Measurements from ENCODE around the gene TFDP2. TPM values are rescaled to one million over a fixed set of nuclear protein-coding genes. Genes with fewer than 3 reads are reported as not detected.

Gene TFDP2
- total and polyA plus RNA-seq, 2 donors from 2014 or later = 38.7 to 50.6 TPM

DNA sequence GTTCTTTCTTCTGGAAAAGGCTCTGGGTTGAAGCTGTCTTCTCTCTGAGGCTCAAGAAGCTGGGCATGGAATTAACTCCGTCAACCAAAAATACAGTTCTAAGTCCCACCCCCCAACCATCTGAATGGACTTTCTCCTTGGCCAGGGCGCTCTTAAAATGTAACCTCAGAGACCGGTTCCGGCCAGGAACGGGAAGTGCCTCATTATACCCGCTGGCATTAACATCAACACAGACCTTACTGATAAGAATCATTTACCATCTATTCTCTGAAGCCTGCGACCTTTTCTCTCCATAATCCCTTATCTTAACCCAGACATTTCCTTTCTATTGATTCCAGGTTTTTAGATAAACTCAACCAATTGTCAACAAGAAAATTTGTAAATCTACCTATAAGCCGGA is 208.3 kb downstream of the TFDP2 start:
- Histone ChIP-seq H3K27ac (ENCODE audit: low read depth in 2 of 2, low read length in 2 of 2) (peak overlapping the region; percentile 5 to 33), H3K9me3 (ENCODE audit: control insufficient read depth in 2 of 3, insufficient read depth in 1 of 3, low read length in 3 of 3) (no peaks in the 10 kb centered on the region), H3K36me3 (ENCODE audit: control insufficient read depth in 2 of 3, insufficient read depth in 3 of 3, low read length in 3 of 3) (no peaks in the 10 kb centered on the region), H3K9ac (ENCODE audit: low read length in 3 of 3) (no peak overlapping the region), H3K27me3 (ENCODE audit: control insufficient read depth, insufficient read depth, low read length) (no peaks in the 10 kb centered on the region), H3K4me1 (ENCODE audit: control insufficient read depth in 2 of 3, insufficient read depth in 2 of 3, low read depth in 1 of 3, low read length in 3 of 3) (no peaks in the 10 kb centered on the region), H3K4me3 (ENCODE audit: low read length in 3 of 3) (peak overlapping the region in 2 of 3 donors; percentile 6 to 8)
- DNase-seq = no peak
- FAIRE-seq = no peak
- TF ChIP-seq CTCF (IDR thresholded peaks at IDR 0.05; ENCODE audit: borderline replicate concordance, extremely low read depth, insufficient read depth) = no peak
- intact Hi-C loops (cut with DNase I) = no loop called here

DNA sequence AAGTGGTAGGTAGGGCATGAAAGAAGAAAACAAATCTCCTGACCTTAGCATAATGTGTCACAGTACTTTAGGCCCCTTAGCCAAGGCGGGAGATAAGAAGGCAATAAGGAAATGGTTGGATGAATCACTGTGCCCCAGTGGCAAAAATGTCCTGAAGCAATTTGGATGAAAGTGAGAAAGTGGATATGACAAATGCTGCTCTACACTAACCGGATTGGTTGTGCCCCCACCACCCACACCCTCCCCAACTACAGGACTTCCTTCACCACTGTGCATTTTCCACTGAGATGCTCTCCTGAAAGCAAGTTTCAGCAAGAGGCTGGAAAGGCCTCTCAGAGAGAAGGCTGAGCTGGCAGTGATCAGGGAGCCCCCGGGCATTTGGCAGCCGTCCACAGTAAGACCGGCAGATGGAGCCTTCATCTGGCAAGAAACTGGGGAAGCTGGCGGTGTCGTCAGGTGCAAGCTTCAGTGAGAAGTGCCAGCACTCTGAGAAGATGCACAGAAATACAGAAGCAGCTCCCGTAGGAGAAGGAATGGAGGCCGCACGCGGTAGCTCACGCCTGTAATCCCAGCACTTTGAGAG is 209.1 kb downstream of the TFDP2 start:
- H3K4me3 ChIP-seq (ENCODE audit: low read length in 3 of 3) = peak overlapping the region in 1 of 3 donors; percentile 8
- no peaks in the 10 kb centered on the region for H3K27me3 ChIP-seq (ENCODE audit: control insufficient read depth, insufficient read depth, low read length)
- peak in 3 of 5 donors; percentile 24 to 82 (median 34) for DNase-seq
- TF ChIP-seq CTCF (IDR thresholded peaks at IDR 0.05; ENCODE audit: borderline replicate concordance, extremely low read depth, insufficient read depth) = no peak
- no peaks in the 10 kb centered on the region for H3K9me3 ChIP-seq (ENCODE audit: control insufficient read depth in 2 of 3, insufficient read depth in 1 of 3, low read length in 3 of 3)
- H3K36me3 ChIP-seq (ENCODE audit: control insufficient read depth in 2 of 3, insufficient read depth in 3 of 3, low read length in 3 of 3) = no peaks in the 10 kb centered on the region
- FAIRE-seq = no peak
- intact Hi-C loops (cut with DNase I) = no loop called here
- H3K27ac ChIP-seq (ENCODE audit: low read depth in 2 of 2, low read length in 2 of 2) = peak overlapping the region in 1 of 2 donors; percentile 33
- H3K4me1 ChIP-seq (ENCODE audit: control insufficient read depth in 2 of 3, insufficient read depth in 2 of 3, low read depth in 1 of 3, low read length in 3 of 3) = no peaks in the 10 kb centered on the region
- H3K9ac ChIP-seq (ENCODE audit: low read length in 3 of 3) = no peak overlapping the region

GRCh38 chr3:141939759-141940158 is 209.6 kb downstream of the TFDP2 start:
- Histone ChIP-seq H3K9me3 (ENCODE audit: control insufficient read depth in 2 of 3, insufficient read depth in 1 of 3, low read length in 3 of 3) (no peaks in the 10 kb centered on the region), H3K27ac (ENCODE audit: low read depth in 2 of 2, low read length in 2 of 2) (no peak overlapping the region), H3K9ac (ENCODE audit: low read length in 3 of 3) (no peak overlapping the region), H3K27me3 (ENCODE audit: control insufficient read depth, insufficient read depth, low read length) (no peaks in the 10 kb centered on the region), H3K4me3 (ENCODE audit: low read length in 3 of 3) (no peak overlapping the region), H3K4me1 (ENCODE audit: control insufficient read depth in 2 of 3, insufficient read depth in 2 of 3, low read depth in 1 of 3, low read length in 3 of 3) (no peaks in the 10 kb centered on the region), H3K36me3 (ENCODE audit: control insufficient read depth in 2 of 3, insufficient read depth in 3 of 3, low read length in 3 of 3) (no peaks in the 10 kb centered on the region)
- no peak for TF ChIP-seq CTCF (IDR thresholded peaks at IDR 0.05; ENCODE audit: borderline replicate concordance, extremely low read depth, insufficient read depth)
- no peak for FAIRE-seq
- intact Hi-C loops (cut with DNase I) = no loop called here
- no peak for DNase-seq

- no peak overlapping the region for H3K4me3 ChIP-seq (ENCODE audit: low read length in 3 of 3)
- H3K36me3 ChIP-seq (ENCODE audit: control insufficient read depth in 2 of 3, insufficient read depth in 3 of 3, low read length in 3 of 3) = no peaks in the 10 kb centered on the region
- TF ChIP-seq CTCF (IDR thresholded peaks at IDR 0.05; ENCODE audit: borderline replicate concordance, extremely low read depth, insufficient read depth) = no peak
- H3K9ac ChIP-seq (ENCODE audit: low read length in 3 of 3) = no peak overlapping the region
- FAIRE-seq (no peak), DNase-seq (no peak)
- H3K4me1 ChIP-seq (ENCODE audit: control insufficient read depth in 2 of 3, insufficient read depth in 2 of 3, low read depth in 1 of 3, low read length in 3 of 3) = no peaks in the 10 kb centered on the region
- intact Hi-C loops (cut with DNase I) = no loop called here
- no peaks in the 10 kb centered on the region for H3K9me3 ChIP-seq (ENCODE audit: control insufficient read depth in 2 of 3, insufficient read depth in 1 of 3, low read length in 3 of 3)
- no peaks in the 10 kb centered on the region for H3K27me3 ChIP-seq (ENCODE audit: control insufficient read depth, insufficient read depth, low read length)
- no peak overlapping the region for H3K27ac ChIP-seq (ENCODE audit: low read depth in 2 of 2, low read length in 2 of 2)
These were observed 211.3 kb downstream of the TFDP2 start for GRCh38 chr3:141938011-141938500.

All from kidney (tissue), 14 donors.